Liver (tissue), 9 donors: ENCODE results near the gene JAZF1. TPM values are rescaled to one million over a fixed set of nuclear protein-coding genes. Genes with fewer than 3 reads are reported as not detected.

Experiments
- DNase-seq: peaks from one replicate; pipeline ENCODE4 v3.0.0-alpha.2; 2017; ENCODE audit warnings: low spot score
- H3K27ac ChIP-seq, 2 donors: one replicate each; pipeline ENCODE4 v1.7.0; 2013; ENCODE audit warnings: inconsistent platforms in 2 of 2, low read length in 2 of 2, control low read depth in 1 of 2, low read depth in 1 of 2, mild to moderate bottlenecking in 1 of 2
- H3K27me3 ChIP-seq, 4 donors: one replicate each; pipeline versions ENCODE4 v1.6.1 to v1.7.0; 2013; ENCODE audit warnings: low read length in 3 of 4, inconsistent platforms in 1 of 4, mild to moderate bottlenecking in 1 of 4, moderate library complexity in 1 of 4; ENCODE audit not compliant: control insufficient read depth in 4 of 4, insufficient read depth in 4 of 4
- H3K36me3 ChIP-seq, 4 donors: one replicate each; pipeline versions ENCODE4 v1.6.1 to v1.7.0; 2013; ENCODE audit warnings: low read length in 3 of 4, mild to moderate bottlenecking in 3 of 4, low read depth in 1 of 4, moderate library complexity in 1 of 4; ENCODE audit not compliant: control insufficient read depth in 4 of 4, insufficient read depth in 3 of 4
- H3K4me1 ChIP-seq, 4 donors: one replicate each; pipeline versions ENCODE4 v1.6.1 to v1.7.0; 2013; ENCODE audit warnings: low read length in 3 of 4, mild to moderate bottlenecking in 3 of 4, moderate library complexity in 1 of 4; ENCODE audit not compliant: control insufficient read depth in 4 of 4, insufficient read depth in 4 of 4
- H3K4me3 ChIP-seq, 3 donors: one replicate each; pipeline versions ENCODE4 v1.6.1 to v1.7.0; 2013; ENCODE audit warnings: low read length in 3 of 3, control low read depth in 1 of 3, low read depth in 1 of 3, mild to moderate bottlenecking in 1 of 3
- H3K9ac ChIP-seq, 2 donors: one replicate each; pipeline ENCODE4 v1.7.0; 2013; ENCODE audit warnings: low read length in 2 of 2, mild to moderate bottlenecking in 2 of 2, moderate library complexity in 2 of 2, control low read depth in 1 of 2, low read depth in 1 of 2
- H3K9me3 ChIP-seq, 4 donors: one replicate each; pipeline versions ENCODE4 v1.6.1 to v1.7.0; 2013; ENCODE audit warnings: low read length in 3 of 4; ENCODE audit not compliant: control insufficient read depth in 4 of 4
- ATF3 ChIP-seq: IDR thresholded peaks from 2 replicates; pipeline ENCODE4 v1.6.1; 2016; ENCODE audit warnings: antibody characterized with exemption
- CTCF ChIP-seq: fragments of 150-350 bp; IDR thresholded peaks from 2 replicates; pipeline ENCODE4 v1.5.1; 2017; ENCODE audit warnings: improper control_type of control experiment, low read depth, low read length; ENCODE audit not compliant: missing input control
- EGR1 ChIP-seq, 2 donors: IDR thresholded peaks; 2 replicates each; pipeline ENCODE4 v1.6.1; 2016 to 2018; ENCODE audit warnings: antibody characterized with exemption in 2 of 2, low read depth in 2 of 2
- FOXA1 ChIP-seq: IDR thresholded peaks from 2 replicates; pipeline ENCODE4 v1.6.1; 2016; ENCODE audit warnings: antibody characterized with exemption
- GABPA ChIP-seq, 2 donors: IDR thresholded peaks in 1 of 2; conservative IDR thresholded peaks in 1 of 2; 2 replicates each; pipeline ENCODE4 v1.6.1; 2016; ENCODE audit warnings: antibody characterized with exemption in 2 of 2, mild to moderate bottlenecking in 1 of 2, moderate library complexity in 1 of 2
- HNF4A ChIP-seq, 2 donors: conservative IDR thresholded peaks; 2 replicates each; pipeline ENCODE4 v1.6.1; 2016; ENCODE audit warnings: antibody characterized with exemption in 2 of 2, mild to moderate bottlenecking in 2 of 2
- HNF4G ChIP-seq: IDR thresholded peaks from 2 replicates; pipeline ENCODE4 v1.6.1; 2016; ENCODE audit warnings: antibody characterized with exemption
- JUND ChIP-seq, 2 donors: IDR thresholded peaks; 2 replicates each; pipeline ENCODE4 v1.6.1; 2016; ENCODE audit warnings: antibody characterized with exemption in 2 of 2
- NR2F2 ChIP-seq: IDR thresholded peaks from 2 replicates; pipeline ENCODE4 v1.6.1; 2016; ENCODE audit warnings: antibody characterized with exemption
- RAD21 ChIP-seq, 2 donors: IDR thresholded peaks; 2 replicates each; pipeline ENCODE4 v1.6.1; 2016; ENCODE audit warnings: antibody characterized with exemption in 2 of 2, mild to moderate bottlenecking in 2 of 2
- REST ChIP-seq: IDR thresholded peaks from 2 replicates; pipeline ENCODE4 v1.6.1; 2016; ENCODE audit warnings: antibody characterized with exemption, mild to moderate bottlenecking
- RXRA ChIP-seq, 2 donors: IDR thresholded peaks; 2 replicates each; pipeline ENCODE4 v1.6.1; 2017 to 2018; ENCODE audit warnings: antibody characterized with exemption in 2 of 2, mild to moderate bottlenecking in 1 of 2
- SP1 ChIP-seq: IDR thresholded peaks from 2 replicates; pipeline ENCODE4 v1.6.1; 2018; ENCODE audit warnings: antibody characterized with exemption, mild to moderate bottlenecking
- TAF1 ChIP-seq: conservative IDR thresholded peaks from 2 replicates; pipeline ENCODE4 v1.6.1; 2016; ENCODE audit warnings: antibody characterized with exemption, mild to moderate bottlenecking
- YY1 ChIP-seq: IDR thresholded peaks from 2 replicates; pipeline ENCODE4 v1.6.1; 2016; ENCODE audit warnings: antibody characterized with exemption, mild to moderate bottlenecking
- ZBTB33 ChIP-seq: IDR thresholded peaks from 2 replicates; pipeline ENCODE4 v1.6.1; 2016; ENCODE audit warnings: antibody characterized with exemption
- WGBS: extraction: QIAGEN DNeasy Blood & Tissue Kit; methylation state at CpG from one replicate; pipeline ENCODE4 v1.1.7; 2013; 5-methylcytosine and 5-hydroxymethylcytosine counted together
- polyA plus RNA-seq, 2 donors: library from polyadenylated mRNA; stranded (reverse) in 1 of 2; unstranded in 1 of 2; fragments of 200-250 nt in 1 of 2; fragments of >200 nt in 1 of 2; fragmentation: Nextera tagmentation in 1 of 2; extraction: Ambion mirVana in 1 of 2; gene quantifications; one replicate each; pipeline versions ENCODE4 v1.2.1 to v1.2.3, GENCODE V29; 2013 to 2015
- total RNA-seq, 2 donors: library from RNA; depleted of rRNA; stranded (reverse); fragments of >200 nt; gene quantifications; one replicate each; pipeline ENCODE4 v1.2.3, GENCODE V29; 2014
- TF ChIP-seq, protein P1 (sequence below): IDR thresholded peaks from 2 replicates; pipeline ENCODE4 v1.6.1; 2016; ENCODE audit warnings: antibody characterized with exemption
- donor health status: healthy.
- donor health status: healthy.
- donor health status: healthy.
- donor health status: healthy.
- donor health status: healthy.

The JAZF1 gene
- total and polyA plus RNA-seq, 4 donors, result 2.7 to 17.8 (median 4.0) TPM

- Histone ChIP-seq H3K9me3 (no peaks in the 10 kb centered on the region), H3K27me3 (no peaks in the 10 kb centered on the region), H3K4me3 (no peak overlapping the region), H3K36me3 (peaks cover 1 to 13% (median 2%) of the 10 kb centered on the region in 4 donors), H3K9ac (no peak overlapping the region), H3K27ac (no peak overlapping the region), H3K4me1 (no peaks in the 10 kb centered on the region)
- TF ChIP-seq NR2F2, result no peak
- TF ChIP-seq EGR1 (IDR thresholded peaks at IDR 0.05; ENCODE audit: low read depth in 2 of 2), result no peak
- no peak for TF ChIP-seq SP1
- no peak for TF ChIP-seq YY1
- TF ChIP-seq, protein P1, sequence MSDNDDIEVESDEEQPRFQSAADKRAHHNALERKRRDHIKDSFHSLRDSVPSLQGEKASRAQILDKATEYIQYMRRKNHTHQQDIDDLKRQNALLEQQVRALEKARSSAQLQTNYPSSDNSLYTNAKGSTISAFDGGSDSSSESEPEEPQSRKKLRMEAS, result no peak
- no peak for TF ChIP-seq RXRA (IDR thresholded peaks at IDR 0.05)
- TF ChIP-seq ATF3, result no peak
- no peak for TF ChIP-seq RAD21 (IDR thresholded peaks at IDR 0.05)
- no peak for TF ChIP-seq ZBTB33
- TF ChIP-seq TAF1, result no peak
- no peak for TF ChIP-seq HNF4A (conservative IDR thresholded peaks at IDR 0.05)
- TF ChIP-seq FOXA1, result no peak
- TF ChIP-seq JUND (IDR thresholded peaks at IDR 0.05), result no peak
- no peak for TF ChIP-seq REST
- no peak for TF ChIP-seq HNF4G
- TF ChIP-seq GABPA (IDR thresholded peaks at IDR 0.05 in 1 of 2, conservative IDR thresholded peaks at IDR 0.05 in 1 of 2), result no peak
- DNase-seq, result no peak
- 93% methylated on average over 2 of the region's 2 CpGs for WGBS
Observed at GRCh38 chr7:27812706-27813105, 367.9 kb downstream of the JAZF1 start.

DNA sequence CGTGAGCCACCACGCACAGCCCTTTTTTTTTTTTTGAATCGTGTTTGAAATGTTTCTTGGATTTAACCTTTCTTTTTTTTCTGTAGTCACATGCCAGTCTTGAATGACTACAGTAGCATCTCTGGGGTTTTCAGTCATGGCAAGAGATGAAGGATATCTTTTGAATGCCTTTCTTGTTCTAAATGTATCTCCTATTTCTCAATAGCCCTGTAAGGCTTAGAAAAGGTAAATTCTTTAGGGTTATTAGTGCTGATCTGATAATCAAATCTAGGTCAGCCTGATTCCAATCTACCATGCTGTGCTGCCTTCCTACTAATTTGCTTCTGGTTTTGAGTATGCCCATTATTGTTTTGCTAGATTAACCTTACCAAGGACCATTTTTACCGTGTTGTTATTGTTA, 370.4 kb downstream of the JAZF1 start:
- H3K9me3 ChIP-seq, result no peaks in the 10 kb centered on the region
- no peaks in the 10 kb centered on the region for H3K4me1 ChIP-seq
- H3K4me3 ChIP-seq, result no peak overlapping the region
- no peak overlapping the region for H3K9ac ChIP-seq
- no peak overlapping the region for H3K27ac ChIP-seq
- DNase-seq, result no peak
- peaks cover 0 to 2% (median 1%) of the 10 kb centered on the region in 4 donors for H3K36me3 ChIP-seq
- 98% methylated on average over 4 of the region's 4 CpGs for WGBS
- TF ChIP-seq GABPA (IDR thresholded peaks at IDR 0.05 in 1 of 2, conservative IDR thresholded peaks at IDR 0.05 in 1 of 2), result no peak
- no peak for TF ChIP-seq JUND (IDR thresholded peaks at IDR 0.05)
- TF ChIP-seq YY1, result no peak
- no peak for TF ChIP-seq REST
- TF ChIP-seq HNF4A (conservative IDR thresholded peaks at IDR 0.05), result no peak
- TF ChIP-seq CTCF, result no peak
- no peak for TF ChIP-seq SP1
- H3K27me3 ChIP-seq, result no peaks in the 10 kb centered on the region
